ENCODE data around the gene TAF11L4. TPM values are rescaled to one million over a fixed set of nuclear protein-coding genes. Genes with fewer than 3 reads are reported as not detected.
A peak's percentile ranks its signal among the peaks of the same experiment; 100 is the strongest.
"Not testable (repeated sequence)": the region's sequence is repeated elsewhere in the genome, so short reads cannot be mapped to it uniquely, and the experiment has no call there.

TAF11L4 gene
- total RNA-seq, 1 experiment from 2014 or later, result not detected

GRCh38 chr5:17487174-17487512 lies 34.5 kb upstream of the TAF11L4 start:
- WGBS (ENCODE audit: extremely low coverage, insufficient read length, low lambda C conversion rate), result no CpG with 5 or more reads among the region's 1 CpG
- H3K4me2 ChIP-seq (ENCODE audit: insufficient read depth, insufficient read length, low read length), result no peak overlapping the region
- H3K9me3 ChIP-seq (ENCODE audit: control insufficient read depth, low read depth, low read length), result no peaks in the 10 kb centered on the region
- no peak for DNase-seq
- H4K91ac ChIP-seq (ENCODE audit: insufficient read length, low read depth, low read length), result no peak overlapping the region
- H3K9ac ChIP-seq (ENCODE audit: extremely low read depth, insufficient read length, low read length), result no peak overlapping the region
- H3K27ac Mint-ChIP-seq, result no peak overlapping the region
- no peak overlapping the region for H2BK20ac ChIP-seq (ENCODE audit: low read depth, low read length, poor library complexity, severe bottlenecking)
- no peak overlapping the region for H3K27ac ChIP-seq (ENCODE audit: insufficient read length, low read depth, low read length)
- no peaks in the 10 kb centered on the region for H3K27me3 ChIP-seq (ENCODE audit: insufficient read depth, low read length)
- no peak overlapping the region for H2BK5ac ChIP-seq (ENCODE audit: insufficient read length, low read length)
- H3K23ac ChIP-seq (ENCODE audit: insufficient read length, low read depth, low read length), result no peak overlapping the region
- H3K27me3 Mint-ChIP-seq (ENCODE audit: low read depth), result no peaks in the 10 kb centered on the region
- no peaks in the 10 kb centered on the region for H3K4me1 ChIP-seq (ENCODE audit: insufficient read depth, low read length)
- no peaks in the 10 kb centered on the region for H3K23me2 ChIP-seq (ENCODE audit: insufficient read length, low read depth, low read length, poor library complexity, severe bottlenecking)
- no peaks in the 10 kb centered on the region for H3K79me2 ChIP-seq (ENCODE audit: insufficient read depth, low read length)
- H3K18ac ChIP-seq (ENCODE audit: insufficient read length, low read depth, low read length), result no peak overlapping the region
- no peak overlapping the region for H3K4me3 Mint-ChIP-seq
- H3K14ac ChIP-seq (ENCODE audit: insufficient read depth, low read length), result no peak overlapping the region
- H3K56ac ChIP-seq (ENCODE audit: insufficient read length, low read depth, low read length), result no peak overlapping the region
- H2AK5ac ChIP-seq (ENCODE audit: insufficient read length, low read length), result no peak overlapping the region
- H3K79me1 ChIP-seq (ENCODE audit: insufficient read depth, low read depth, low read length, poor library complexity, severe bottlenecking), result no peaks in the 10 kb centered on the region
- no peak overlapping the region for H4K5ac ChIP-seq (ENCODE audit: insufficient read length, low read depth, low read length)
- no peaks in the 10 kb centered on the region for H4K20me1 ChIP-seq (ENCODE audit: control insufficient read depth, insufficient read depth, insufficient read length)
- TF ChIP-seq, protein P1, sequence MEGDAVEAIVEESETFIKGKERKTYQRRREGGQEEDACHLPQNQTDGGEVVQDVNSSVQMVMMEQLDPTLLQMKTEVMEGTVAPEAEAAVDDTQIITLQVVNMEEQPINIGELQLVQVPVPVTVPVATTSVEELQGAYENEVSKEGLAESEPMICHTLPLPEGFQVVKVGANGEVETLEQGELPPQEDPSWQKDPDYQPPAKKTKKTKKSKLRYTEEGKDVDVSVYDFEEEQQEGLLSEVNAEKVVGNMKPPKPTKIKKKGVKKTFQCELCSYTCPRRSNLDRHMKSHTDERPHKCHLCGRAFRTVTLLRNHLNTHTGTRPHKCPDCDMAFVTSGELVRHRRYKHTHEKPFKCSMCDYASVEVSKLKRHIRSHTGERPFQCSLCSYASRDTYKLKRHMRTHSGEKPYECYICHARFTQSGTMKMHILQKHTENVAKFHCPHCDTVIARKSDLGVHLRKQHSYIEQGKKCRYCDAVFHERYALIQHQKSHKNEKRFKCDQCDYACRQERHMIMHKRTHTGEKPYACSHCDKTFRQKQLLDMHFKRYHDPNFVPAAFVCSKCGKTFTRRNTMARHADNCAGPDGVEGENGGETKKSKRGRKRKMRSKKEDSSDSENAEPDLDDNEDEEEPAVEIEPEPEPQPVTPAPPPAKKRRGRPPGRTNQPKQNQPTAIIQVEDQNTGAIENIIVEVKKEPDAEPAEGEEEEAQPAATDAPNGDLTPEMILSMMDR (conservative IDR thresholded peaks at IDR 0.05), result no peak
- H2BK120ac ChIP-seq (ENCODE audit: low read depth, low read length, poor library complexity, severe bottlenecking), result no peak overlapping the region
- H2AFZ ChIP-seq (ENCODE audit: low read length), result no peak overlapping the region
- no peak overlapping the region for H3T11ph ChIP-seq (ENCODE audit: low read length)
- no peak overlapping the region for H2BK15ac ChIP-seq (ENCODE audit: low read depth, low read length)
- no peak overlapping the region for H4K8ac ChIP-seq (replicated peaks; ENCODE audit: insufficient read length, low read depth, low read length)
- H3K36me3 Mint-ChIP-seq (ENCODE audit: insufficient read depth in 1 of 3, low read depth in 3 of 3), result no peaks in the 10 kb centered on the region
- H2BK12ac ChIP-seq (ENCODE audit: insufficient read length, low read depth, low read length), result no peak overlapping the region
- H3K4me1 Mint-ChIP-seq, result no peaks in the 10 kb centered on the region
- no peak overlapping the region for H3K4ac ChIP-seq (ENCODE audit: low read depth, low read length)
- H3K9me3 Mint-ChIP-seq, result no peaks in the 10 kb centered on the region

DNA sequence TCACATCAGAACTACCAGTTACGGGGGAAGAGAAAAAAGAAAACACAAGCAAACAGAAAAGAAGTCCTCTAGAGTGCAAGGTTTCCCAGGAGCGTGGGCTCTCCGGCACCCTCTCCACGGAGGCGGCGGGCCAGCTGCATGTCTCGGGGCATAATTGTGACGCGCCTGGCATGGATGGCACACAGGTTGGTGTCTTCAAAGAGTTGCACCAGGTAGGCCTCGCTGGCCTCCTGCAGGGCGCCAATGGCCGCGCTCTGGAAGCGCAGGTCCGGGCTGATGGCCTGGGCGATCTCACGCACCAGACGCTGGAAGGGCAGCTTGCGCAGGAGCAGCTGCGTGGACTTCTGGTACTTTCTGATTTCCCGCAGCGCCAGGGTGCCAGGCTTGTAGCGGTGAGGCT lies 30.3 kb upstream of the TAF11L4 start:
- H3K18ac ChIP-seq (ENCODE audit: insufficient read length, low read depth, low read length); H4K91ac ChIP-seq (ENCODE audit: insufficient read length, low read depth, low read length); H3K9me3 ChIP-seq (ENCODE audit: control insufficient read depth, low read depth, low read length); H3K27ac ChIP-seq (ENCODE audit: insufficient read length, low read depth, low read length); H2BK5ac ChIP-seq (ENCODE audit: insufficient read length, low read length); H3K4me3 Mint-ChIP-seq; H3K27me3 Mint-ChIP-seq (ENCODE audit: low read depth); H3K4me1 Mint-ChIP-seq; H2BK12ac ChIP-seq (ENCODE audit: insufficient read length, low read depth, low read length); H4K8ac ChIP-seq (replicated peaks; ENCODE audit: insufficient read length, low read depth, low read length); H3K23me2 ChIP-seq (ENCODE audit: insufficient read length, low read depth, low read length, poor library complexity, severe bottlenecking); H3K36me3 Mint-ChIP-seq (ENCODE audit: insufficient read depth in 1 of 3, low read depth in 3 of 3); H2BK20ac ChIP-seq (ENCODE audit: low read depth, low read length, poor library complexity, severe bottlenecking); H4K20me1 ChIP-seq (ENCODE audit: control insufficient read depth, insufficient read depth, insufficient read length); H3T11ph ChIP-seq (ENCODE audit: low read length); H3K14ac ChIP-seq (ENCODE audit: insufficient read depth, low read length); H3K79me2 ChIP-seq (ENCODE audit: insufficient read depth, low read length); H2BK120ac ChIP-seq (ENCODE audit: low read depth, low read length, poor library complexity, severe bottlenecking); H3K4me1 ChIP-seq (ENCODE audit: insufficient read depth, low read length); H2BK15ac ChIP-seq (ENCODE audit: low read depth, low read length); H3K23ac ChIP-seq (ENCODE audit: insufficient read length, low read depth, low read length); H3K27me3 ChIP-seq (ENCODE audit: insufficient read depth, low read length); H3K56ac ChIP-seq (ENCODE audit: insufficient read length, low read depth, low read length); DNase-seq; H2AFZ ChIP-seq (ENCODE audit: low read length); H3K9ac ChIP-seq (ENCODE audit: extremely low read depth, insufficient read length, low read length); H3K9me3 Mint-ChIP-seq; H2AK5ac ChIP-seq (ENCODE audit: insufficient read length, low read length); H3K79me1 ChIP-seq (ENCODE audit: insufficient read depth, low read depth, low read length, poor library complexity, severe bottlenecking); H4K5ac ChIP-seq (ENCODE audit: insufficient read length, low read depth, low read length); H3K4me2 ChIP-seq (ENCODE audit: insufficient read depth, insufficient read length, low read length); H3K4ac ChIP-seq (ENCODE audit: low read depth, low read length): not testable (repeated sequence)
- WGBS (ENCODE audit: extremely low coverage, insufficient read length, low lambda C conversion rate), result no CpG with 5 or more reads among the region's 23 CpGs
- peak overlapping the region in 2 of 3 experiments; percentile 4 to 69; a peak in 1 of 7 replicates for H3K27ac Mint-ChIP-seq
